WERI-Rb-1 (cell line): ENCODE measurements around the gene TIMELESS.
A peak's percentile ranks its signal among the peaks of the same experiment; 100 is the strongest.

Experiments used
- DNase-seq: peaks from one replicate; pipeline ENCODE4 v3.0.0-alpha.2; 2020
- H3K27ac ChIP-seq: fragments of 250-450 bp; sonication (Bioruptor Pico); 2 replicates; pipeline ENCODE4 v1.5.1; 2020; ENCODE audit warnings: mild to moderate bottlenecking, moderate library complexity
- H3K27me3 ChIP-seq: fragments of 250-450 bp; sonication (Bioruptor Pico); 2 replicates; pipeline ENCODE4 v1.5.1; 2021; ENCODE audit warnings: mild to moderate bottlenecking, low read depth, moderate library complexity; ENCODE audit not compliant: insufficient read depth, severe bottlenecking
- H3K36me3 ChIP-seq: fragments of 250-450 bp; sonication (Bioruptor Pico); 2 replicates; pipeline ENCODE4 v1.5.1; 2020; ENCODE audit warnings: mild to moderate bottlenecking, moderate library complexity
- H3K4me3 ChIP-seq: 2 replicates; pipeline ENCODE4 v1.5.1; 2011; ENCODE audit warnings: low read depth, mild to moderate bottlenecking, control low read depth, low read length
- H3K9me3 ChIP-seq: fragments of 250-450 bp; sonication (Bioruptor Pico); 2 replicates; pipeline ENCODE4 v1.5.1; 2021; ENCODE audit warnings: mild to moderate bottlenecking, moderate library complexity; ENCODE audit not compliant: severe bottlenecking
- CTCF ChIP-seq: IDR thresholded peaks from 2 replicates; pipeline ENCODE4 v1.5.1; 2011; ENCODE audit warnings: low read depth, mild to moderate bottlenecking, control low read depth, inconsistent platforms, low read length

TIMELESS gene

GRCh38 chr12:56488041-56488955, 39.1 kb upstream of the TIMELESS start, which contains the start of gene GLS2:
Gene GLS2, minus strand, starts transcription at chr12:56488161. Its CDS starts 43 bp downstream, at chr12:56488118.
- Histone ChIP-seq H3K27me3 (no peaks in the 10 kb centered on the region), H3K36me3 (no peaks in the 10 kb centered on the region), H3K4me3 (peak within 1 kb of the TSS; percentile 70), H3K27ac (peak within 1 kb of the TSS; percentile 53), H3K9me3 (no peaks in the 10 kb centered on the region)
- no peak for TF ChIP-seq CTCF
- peak; percentile 79 for DNase-seq

DNA sequence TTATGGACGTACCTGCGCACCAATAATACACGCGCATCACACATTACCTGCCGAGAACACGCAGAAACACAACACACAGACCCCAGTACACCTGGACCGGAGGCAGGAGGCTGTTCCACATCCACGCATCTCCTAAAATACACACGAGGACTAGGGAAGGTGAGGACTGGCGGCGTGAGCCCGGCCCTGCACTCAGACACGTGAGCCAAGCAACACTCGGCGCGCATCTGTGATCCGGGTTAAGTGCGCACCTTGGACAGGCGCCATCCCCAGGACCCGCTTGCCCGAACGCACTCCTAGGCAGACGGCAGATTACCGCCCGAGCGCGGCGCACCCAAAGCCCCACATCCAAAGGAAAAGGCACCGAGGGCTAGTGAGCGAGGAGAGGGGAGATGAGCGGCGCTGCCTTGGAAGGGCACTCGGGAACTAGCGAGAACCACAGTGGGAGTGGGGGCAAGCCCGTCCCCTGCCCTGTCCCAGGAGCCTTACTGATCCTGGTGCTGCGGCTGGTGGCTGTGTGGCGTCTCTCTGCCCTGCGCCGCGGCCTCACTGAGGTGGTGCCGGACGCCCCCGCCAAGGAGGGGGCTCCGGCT, 38.3 kb upstream of the TIMELESS start:
- Histone ChIP-seq H3K9me3 (no peaks in the 10 kb centered on the region), H3K36me3 (no peaks in the 10 kb centered on the region), H3K27me3 (no peaks in the 10 kb centered on the region), H3K4me3 (peak overlapping the region; percentile 70), H3K27ac (peak overlapping the region; percentile 53)
- TF ChIP-seq CTCF = no peak
- peak; percentile 66 for DNase-seq

DNA sequence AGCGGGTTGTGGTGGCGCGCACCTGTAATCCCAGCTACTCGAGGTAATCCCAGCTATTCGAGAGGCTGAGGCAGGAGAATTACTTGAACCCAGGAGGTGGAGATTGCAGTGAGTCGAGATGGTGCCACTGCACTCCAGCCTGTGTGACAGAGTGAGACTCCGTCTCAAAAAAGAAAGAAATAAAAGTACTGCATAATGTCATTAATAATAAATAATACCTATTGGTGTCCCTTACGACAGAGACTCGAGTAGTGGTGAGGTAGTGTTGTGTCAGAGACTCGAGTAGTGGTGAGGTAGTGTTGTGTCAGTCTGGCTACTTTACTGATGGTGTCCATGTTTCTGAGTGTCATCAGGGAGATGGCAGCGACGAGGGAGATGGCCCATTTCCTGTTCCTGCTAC, 37.5 kb upstream of the TIMELESS start:
- no peak overlapping the region for H3K27ac ChIP-seq
- no peak for TF ChIP-seq CTCF

DNA sequence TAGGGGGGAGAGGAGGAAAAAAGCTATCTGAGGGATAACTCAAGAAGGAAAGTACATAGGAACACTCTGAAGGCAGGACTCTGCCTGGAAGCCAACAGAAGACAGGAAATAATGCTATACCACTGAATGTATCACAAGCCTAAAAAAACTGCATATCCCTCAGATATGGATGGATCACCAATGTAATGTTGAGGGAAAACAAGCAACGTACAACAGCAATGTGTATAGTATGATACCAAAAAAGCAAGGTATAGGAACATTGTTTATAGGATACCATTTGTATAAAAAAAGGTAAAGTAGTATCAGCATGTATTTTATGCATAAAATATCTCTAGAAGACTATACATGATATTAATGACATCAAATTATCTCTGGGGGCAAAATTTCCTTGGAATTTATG, 35.3 kb upstream of the TIMELESS start:
- H3K4me3 ChIP-seq = no peak overlapping the region
- no peaks in the 10 kb centered on the region for H3K27me3 ChIP-seq
- no peak for TF ChIP-seq CTCF
- H3K27ac ChIP-seq = no peak overlapping the region
- DNase-seq = no peak
- no peaks in the 10 kb centered on the region for H3K9me3 ChIP-seq
- H3K36me3 ChIP-seq = no peaks in the 10 kb centered on the region

More for the DNA sequence above, 37.5 kb upstream of the TIMELESS start:
- Histone ChIP-seq H3K36me3 (no peaks in the 10 kb centered on the region), H3K27me3 (no peaks in the 10 kb centered on the region), H3K4me3 (no peak overlapping the region), H3K9me3 (no peaks in the 10 kb centered on the region)
- no peak for DNase-seq

- no peak overlapping the region for H3K4me3 ChIP-seq
- H3K27me3 ChIP-seq = no peaks in the 10 kb centered on the region
- no peaks in the 10 kb centered on the region for H3K36me3 ChIP-seq
- no peak for DNase-seq
- H3K27ac ChIP-seq = no peak overlapping the region
- TF ChIP-seq CTCF = no peak
- H3K9me3 ChIP-seq = no peaks in the 10 kb centered on the region
These were observed 30.4 kb upstream of the TIMELESS start for GRCh38 chr12:56479625-56480024.
